ENCODE data around the gene PACRG.

The PACRG gene

DNA sequence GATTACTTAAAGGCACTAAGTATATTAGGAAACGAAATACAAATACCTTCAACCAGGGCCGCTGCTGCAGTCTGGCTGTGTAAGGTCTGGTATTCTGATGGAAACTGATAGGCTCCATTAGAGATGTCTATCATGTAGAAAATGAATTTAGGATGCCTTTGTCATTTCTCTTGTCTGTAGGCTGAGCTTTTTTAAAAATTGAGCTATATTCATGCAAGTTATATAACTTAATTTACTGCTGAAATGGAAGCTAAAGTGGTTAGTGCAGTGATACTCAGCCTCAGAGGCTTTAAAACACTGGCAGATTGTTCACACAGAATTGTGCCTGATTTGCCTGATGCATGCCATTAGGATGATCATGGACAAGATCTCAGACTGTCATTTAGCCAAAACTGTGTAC lies 400.6 kb downstream of the PACRG start:
- no peak for DNase-seq (ENCODE audit: low read depth in 2 of 3, low spot score in 2 of 3)

- DNase-seq (ENCODE audit: low read depth in 2 of 3, low spot score in 2 of 3) = no peak
Observed at GRCh38 chr6:163132050-163132750, 404.4 kb downstream of the PACRG start.

DNA sequence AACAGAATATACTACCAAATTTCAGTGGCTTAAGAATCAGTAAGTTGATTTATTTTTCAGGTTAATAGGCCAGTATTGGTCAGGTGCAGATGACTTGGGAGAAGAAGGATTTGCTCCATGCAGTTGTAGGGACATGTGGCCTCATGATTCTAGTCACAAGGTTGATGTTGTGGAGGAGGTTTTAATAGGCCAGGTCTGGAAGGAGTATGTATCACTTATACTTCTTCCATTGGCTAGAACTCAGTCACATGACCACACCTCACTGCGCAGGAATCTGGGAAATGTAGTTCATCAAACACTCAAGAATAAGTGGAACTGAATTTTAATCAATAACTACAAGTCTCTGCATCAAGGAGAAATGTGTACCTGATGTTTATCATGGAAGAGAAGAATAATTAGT lies 405.2 kb downstream of the PACRG start:
- DNase-seq (ENCODE audit: low read depth in 2 of 3, low spot score in 2 of 3) = no peak

- no peak for DNase-seq (ENCODE audit: low read depth in 2 of 3, low spot score in 2 of 3)
Observed at GRCh38 chr6:163133691-163134090, 405.9 kb downstream of the PACRG start.

DNA sequence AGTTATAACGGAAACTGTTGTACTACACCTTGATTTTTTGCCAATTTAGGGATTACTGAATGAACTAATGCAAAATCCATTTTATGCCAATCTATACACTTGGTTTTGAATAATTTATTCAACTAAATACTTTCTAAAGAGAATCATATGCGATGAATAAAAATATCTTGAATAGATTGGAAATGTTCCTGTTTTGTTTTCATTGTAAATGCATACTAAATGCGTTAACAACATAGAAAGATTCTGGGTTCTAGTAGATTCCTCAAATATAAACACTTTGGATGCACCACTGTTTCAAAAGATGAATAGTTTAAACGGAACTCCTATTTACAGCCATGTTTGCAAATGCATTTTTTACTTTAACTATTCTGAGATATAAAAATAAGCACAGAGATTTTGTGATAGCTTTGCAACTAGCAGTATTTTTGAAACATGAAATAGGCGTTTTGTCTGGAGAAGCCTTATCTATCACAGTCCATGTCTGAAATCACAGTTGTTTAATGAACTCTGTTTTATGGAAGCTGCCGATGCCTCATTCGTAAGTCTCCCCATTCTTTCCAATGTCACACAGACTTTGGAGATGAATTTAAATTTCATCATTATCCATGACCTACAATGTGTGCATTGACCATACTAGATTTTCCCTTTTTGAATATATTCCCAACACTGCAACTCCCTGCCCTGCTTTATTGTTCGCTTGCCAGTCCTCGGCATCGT lies 409.1 kb downstream of the PACRG start:
- DNase-seq (ENCODE audit: low read depth in 2 of 3, low spot score in 2 of 3) = no peak

- DNase-seq (ENCODE audit: low read depth in 2 of 3, low spot score in 2 of 3) = no peak
Observed at GRCh38 chr6:163137398-163137881, 409.7 kb downstream of the PACRG start.

GRCh38 chr6:163146036-163146435 lies 418.3 kb downstream of the PACRG start:
- no peak for DNase-seq (ENCODE audit: low read depth in 2 of 3, low spot score in 2 of 3)

- DNase-seq (ENCODE audit: low read depth in 2 of 3, low spot score in 2 of 3) = no peak
Observed at GRCh38 chr6:163147994-163148393, 420.2 kb downstream of the PACRG start.

DNA sequence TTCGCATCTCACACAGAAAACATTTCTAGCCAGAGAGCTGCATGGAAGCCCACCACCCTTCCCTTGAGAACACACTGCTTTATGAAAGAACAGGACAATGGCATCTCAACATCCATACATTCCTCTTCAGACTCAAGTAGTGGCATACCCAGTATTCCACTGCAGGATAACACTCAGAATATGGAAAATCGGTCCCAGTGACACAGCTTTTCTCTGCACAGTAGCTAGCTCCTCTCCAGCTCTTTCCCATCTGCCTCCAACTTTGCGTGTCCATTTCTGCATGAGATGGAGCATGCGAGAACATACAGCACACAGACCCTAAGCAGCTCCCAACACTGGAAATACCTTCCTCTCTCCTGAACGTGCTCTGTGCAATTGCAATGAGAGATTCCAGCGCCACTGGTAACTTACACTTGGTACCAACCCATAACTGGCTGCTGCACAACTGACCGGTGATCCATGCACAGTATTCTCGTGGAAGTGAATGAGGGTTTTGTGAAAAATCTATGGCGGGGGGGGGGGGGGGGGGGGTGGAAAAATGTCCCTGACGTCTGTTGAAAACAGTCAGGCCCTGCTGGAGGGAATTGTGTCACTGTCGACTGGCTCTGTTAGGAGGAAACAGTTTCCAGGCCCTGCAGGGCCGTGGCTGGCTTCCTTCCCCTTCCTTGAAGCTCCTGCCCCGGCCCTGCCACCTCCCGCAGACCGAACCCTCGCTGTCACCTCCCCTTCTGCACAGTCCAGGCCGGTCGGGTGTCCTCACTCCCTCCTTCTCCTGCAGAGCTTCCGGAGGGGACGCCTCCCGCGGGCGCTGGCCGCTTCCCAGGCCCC lies 420.9 kb downstream of the PACRG start:
- no peak for DNase-seq (ENCODE audit: low read depth in 2 of 3, low spot score in 2 of 3)

- DNase-seq (ENCODE audit: low read depth in 2 of 3, low spot score in 2 of 3) = no peak
Observed at GRCh38 chr6:163149279-163149848, 421.6 kb downstream of the PACRG start.

- DNase-seq (ENCODE audit: low read depth in 2 of 3, low spot score in 2 of 3) = no peak
Observed at GRCh38 chr6:163151212-163151611, 423.4 kb downstream of the PACRG start.

DNA sequence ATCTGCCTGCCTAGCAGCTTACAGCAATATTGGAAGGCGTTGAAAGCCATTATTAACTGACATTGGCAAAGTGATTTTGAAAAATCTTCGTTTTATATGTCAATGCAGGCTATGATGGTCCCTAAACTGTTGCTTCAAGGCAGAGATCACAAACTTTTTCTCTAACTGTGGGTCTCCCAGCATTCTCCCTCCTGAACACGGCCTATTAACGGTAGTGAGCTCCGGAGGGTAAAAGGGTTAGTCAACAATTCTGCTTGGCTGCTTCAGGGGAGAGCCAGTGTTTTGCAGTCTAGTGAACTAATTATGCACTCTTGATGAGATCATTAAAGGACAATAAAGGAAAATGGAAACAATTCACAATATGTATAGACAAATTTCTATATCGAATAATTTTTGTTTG lies 424.9 kb downstream of the PACRG start:
- no peak for DNase-seq (ENCODE audit: low read depth in 2 of 3, low spot score in 2 of 3)

GRCh38 chr6:163159110-163159509 lies 431.3 kb downstream of the PACRG start:
- DNase-seq (ENCODE audit: low read depth in 2 of 3, low spot score in 2 of 3) = no peak

- no peak for DNase-seq (ENCODE audit: low read depth in 2 of 3, low spot score in 2 of 3)
Observed at GRCh38 chr6:163159689-163160088, 431.9 kb downstream of the PACRG start.

- no peak for DNase-seq (ENCODE audit: low read depth in 2 of 3, low spot score in 2 of 3)
Observed at GRCh38 chr6:163162007-163162873, 434.5 kb downstream of the PACRG start.

- no peak for DNase-seq (ENCODE audit: low read depth in 2 of 3, low spot score in 2 of 3)
Observed at GRCh38 chr6:163162874-163163213, 435.1 kb downstream of the PACRG start.

DNA sequence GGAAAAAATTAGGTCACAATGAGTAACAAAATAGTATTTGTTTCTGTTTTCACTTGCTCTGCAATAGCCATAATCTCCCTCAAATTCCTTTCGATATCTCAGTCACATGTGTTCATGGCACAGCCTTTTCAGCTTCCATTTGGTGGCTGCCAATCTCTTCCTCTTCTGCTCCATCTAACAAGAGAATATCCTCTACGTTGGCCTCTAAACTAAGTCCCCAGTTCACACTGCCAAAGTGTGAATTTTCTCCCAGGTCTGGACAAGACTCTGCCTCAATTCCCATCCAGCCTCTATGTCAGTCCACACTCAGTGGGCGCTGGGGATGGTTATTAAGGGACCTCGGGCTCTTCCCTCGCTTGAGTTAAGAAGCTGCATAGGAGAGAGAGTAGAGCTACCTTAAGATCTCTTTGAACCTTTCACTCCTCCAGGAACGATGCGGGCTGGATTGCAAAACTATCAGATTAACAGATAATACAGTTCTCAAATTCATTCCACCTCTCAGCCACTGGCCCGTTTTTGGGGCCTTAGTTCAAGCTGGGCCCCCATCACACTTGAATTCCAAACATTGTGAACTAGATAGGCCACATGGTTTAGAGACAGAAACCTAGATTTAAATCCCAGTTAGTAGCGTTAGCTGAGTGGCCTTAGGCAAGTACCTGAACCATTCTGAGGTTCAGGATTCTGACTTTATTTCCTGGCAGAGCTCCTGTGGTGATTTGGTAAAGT lies 436.6 kb downstream of the PACRG start:
- no peak for DNase-seq (ENCODE audit: low read depth in 2 of 3, low spot score in 2 of 3)

DNA sequence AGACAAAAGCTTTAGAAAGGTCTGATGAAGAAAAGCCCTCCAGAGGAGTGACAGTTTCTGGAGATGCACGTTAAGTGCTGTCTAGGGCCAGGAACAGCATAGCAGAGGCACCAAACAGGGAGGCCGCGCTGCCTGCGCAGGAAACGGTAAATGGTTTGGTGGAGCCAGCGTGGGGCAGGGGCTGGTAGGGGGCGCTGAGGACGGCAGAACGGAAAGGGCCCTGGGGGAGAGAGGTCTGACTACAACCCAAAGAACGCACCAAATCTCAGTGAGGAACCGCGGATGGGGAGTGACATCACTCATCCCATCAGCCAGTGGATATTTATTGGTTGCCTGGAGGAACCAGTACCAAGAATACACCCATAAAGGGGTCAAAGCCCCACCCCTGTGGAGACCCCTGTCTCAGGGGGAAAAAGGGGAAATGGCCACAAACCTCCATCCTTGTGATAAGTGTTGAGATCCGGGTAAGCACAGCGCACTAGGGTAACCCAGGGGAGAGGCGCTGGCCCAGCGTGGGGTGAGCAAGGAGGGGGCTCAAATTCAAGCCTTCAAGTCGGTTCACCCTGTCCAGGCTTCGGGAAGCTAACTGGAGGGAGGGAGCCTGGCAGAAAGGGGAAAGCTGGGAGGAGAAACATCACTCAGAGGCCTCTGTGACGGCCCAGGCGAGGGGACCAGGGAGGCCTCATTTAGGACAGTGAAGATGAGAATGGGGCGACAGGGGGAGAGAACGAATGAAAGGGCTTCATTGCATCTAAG lies 437.6 kb downstream of the PACRG start:
- no peak for DNase-seq (ENCODE audit: low read depth in 2 of 3, low spot score in 2 of 3)

GRCh38 chr6:163165922-163166321 lies 438.1 kb downstream of the PACRG start:
- DNase-seq (ENCODE audit: low read depth in 2 of 3, low spot score in 2 of 3) = no peak
